Measurements from ENCODE around the gene SMAP2.
"Not testable (repeated sequence)": the region's sequence is repeated elsewhere in the genome, so short reads cannot be mapped to it uniquely, and the experiment has no call there.

The SMAP2 gene

GRCh38 chr1:40372658-40373322, 737 bp upstream of the SMAP2 start:
- DNase-seq (ENCODE audit: low spot score), result no peak

- no peak for DNase-seq (ENCODE audit: low spot score)
Observed at GRCh38 chr1:40377512-40377911, 4.0 kb downstream of the SMAP2 start.

- DNase-seq (ENCODE audit: low spot score), result peak; percentile 13
Observed at GRCh38 chr1:40379785-40380452, 6.4 kb downstream of the SMAP2 start.

GRCh38 chr1:40380817-40381216, 7.3 kb downstream of the SMAP2 start:
- DNase-seq (ENCODE audit: low spot score), result no peak

GRCh38 chr1:40381268-40382107, 8.0 kb downstream of the SMAP2 start:
- no peak for DNase-seq (ENCODE audit: low spot score)

- no peak for DNase-seq (ENCODE audit: low spot score)
Observed at GRCh38 chr1:40382108-40382460, 8.6 kb downstream of the SMAP2 start.

- no peak for DNase-seq (ENCODE audit: low spot score)
Observed at GRCh38 chr1:40382601-40383000, 9.1 kb downstream of the SMAP2 start.

GRCh38 chr1:40383095-40383487, 9.6 kb downstream of the SMAP2 start:
- DNase-seq (ENCODE audit: low spot score), result no peak

- DNase-seq (ENCODE audit: low spot score), result no peak
Observed at GRCh38 chr1:40383488-40384412, 10.2 kb downstream of the SMAP2 start.

DNA sequence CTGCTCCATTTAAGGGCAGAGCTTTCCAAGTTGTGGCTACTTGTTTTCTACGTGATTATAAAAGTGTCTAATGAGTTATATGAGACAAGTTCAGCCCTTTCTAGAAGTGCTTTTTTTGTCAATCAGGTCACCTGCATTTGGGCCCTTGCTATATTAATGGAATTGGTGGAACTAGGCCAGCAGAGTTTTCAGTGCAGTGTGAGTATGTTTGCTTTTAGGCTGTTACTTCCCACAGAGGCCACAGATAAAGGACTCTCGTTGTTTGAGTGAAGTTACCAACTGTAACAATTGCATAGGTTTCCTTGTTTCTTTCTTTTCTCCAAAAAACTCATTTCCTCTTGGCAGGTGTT, 10.9 kb downstream of the SMAP2 start:
- no peak for DNase-seq (ENCODE audit: low spot score)

DNA sequence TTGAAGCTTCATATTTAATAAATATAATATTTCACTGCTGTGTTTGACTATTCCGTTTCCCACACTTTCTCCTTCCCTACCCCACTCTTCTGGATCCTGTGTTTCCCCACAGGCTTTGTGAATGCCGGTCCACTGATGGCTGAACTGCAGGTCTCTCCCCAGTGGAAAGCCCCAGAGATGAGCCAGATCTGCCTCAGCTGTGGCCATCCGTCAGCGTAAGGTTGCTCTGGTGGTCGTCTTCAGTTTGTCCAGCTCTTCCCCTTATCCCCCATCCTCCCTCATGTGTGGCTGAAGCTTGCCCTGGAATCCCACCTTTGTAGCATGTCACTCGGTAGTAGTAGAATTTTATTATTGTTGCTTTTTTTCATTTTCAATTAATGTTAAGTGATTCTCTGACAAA, 11.4 kb downstream of the SMAP2 start:
- DNase-seq (ENCODE audit: low spot score), result no peak

DNA sequence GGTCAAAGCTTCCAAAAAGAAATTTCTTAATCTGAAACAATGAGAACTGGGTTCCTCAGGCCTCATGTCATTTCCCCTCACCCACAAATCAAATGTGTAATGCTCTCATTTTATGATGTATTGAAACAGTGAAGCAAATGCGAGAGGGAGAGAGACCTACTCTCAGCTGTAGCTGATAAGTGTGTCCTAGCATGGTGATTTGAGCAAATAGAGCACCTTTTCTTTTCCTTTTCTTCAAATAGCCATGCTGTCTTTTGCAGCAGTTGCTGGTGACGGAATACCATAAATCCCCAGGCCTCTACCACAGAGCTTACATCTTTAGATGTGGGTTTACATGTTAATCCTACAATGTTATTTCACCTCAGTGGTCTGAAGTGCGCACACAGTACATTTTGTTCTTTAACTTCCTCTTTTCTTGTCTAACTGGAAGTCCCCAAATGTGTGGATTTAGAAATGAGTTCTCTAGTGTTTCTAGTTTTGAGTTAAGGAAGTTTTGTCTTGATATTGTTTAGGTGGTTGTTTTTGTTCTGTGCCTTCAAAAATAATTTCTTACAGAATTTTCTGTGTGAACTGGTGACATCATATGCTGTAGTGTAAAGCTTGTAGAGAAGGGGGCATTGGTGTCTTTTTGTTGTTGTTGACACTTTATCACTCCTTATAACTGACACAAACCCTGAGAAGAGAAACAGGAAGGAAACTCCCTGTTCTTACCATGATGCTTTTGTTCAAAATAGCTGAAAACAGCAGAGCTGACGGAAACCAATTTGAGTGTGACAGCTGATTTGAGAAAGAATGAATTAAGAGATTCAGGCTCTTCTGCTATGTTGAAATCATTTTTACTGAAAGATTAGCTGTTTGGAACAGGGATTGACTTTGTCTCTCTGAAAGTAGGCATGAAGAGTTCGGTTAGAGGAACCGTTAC, 12.2 kb downstream of the SMAP2 start:
- DNase-seq (ENCODE audit: low spot score), result no peak

- DNase-seq (ENCODE audit: low spot score), result no peak
Observed at GRCh38 chr1:40386359-40386723, 12.8 kb downstream of the SMAP2 start.

DNA sequence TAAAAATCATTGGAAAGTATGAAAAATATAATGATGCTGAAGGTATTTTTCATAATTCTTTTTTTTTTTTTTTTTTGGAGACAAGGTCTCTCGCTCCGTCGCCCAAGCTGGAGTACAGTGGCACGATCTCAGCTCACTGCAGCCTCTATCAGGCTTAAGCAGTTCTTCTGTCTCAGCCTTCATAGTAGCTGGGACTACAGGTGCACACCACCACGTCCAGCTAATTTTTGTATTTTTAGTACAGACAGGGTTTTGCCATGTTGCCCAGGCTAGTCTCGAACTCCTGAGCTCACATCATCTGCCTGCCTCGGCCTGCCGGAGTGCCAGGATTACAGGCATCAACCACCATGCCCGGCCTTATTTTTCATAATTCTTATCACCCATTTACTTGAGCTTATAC, 13.3 kb downstream of the SMAP2 start:
- no peak for DNase-seq (ENCODE audit: low spot score)

GRCh38 chr1:40387381-40388306, 14.1 kb downstream of the SMAP2 start:
- DNase-seq (ENCODE audit: low spot score), result not testable (repeated sequence)

GRCh38 chr1:40388456-40389321, 15.2 kb downstream of the SMAP2 start:
- not testable (repeated sequence) for DNase-seq (ENCODE audit: low spot score)

DNA sequence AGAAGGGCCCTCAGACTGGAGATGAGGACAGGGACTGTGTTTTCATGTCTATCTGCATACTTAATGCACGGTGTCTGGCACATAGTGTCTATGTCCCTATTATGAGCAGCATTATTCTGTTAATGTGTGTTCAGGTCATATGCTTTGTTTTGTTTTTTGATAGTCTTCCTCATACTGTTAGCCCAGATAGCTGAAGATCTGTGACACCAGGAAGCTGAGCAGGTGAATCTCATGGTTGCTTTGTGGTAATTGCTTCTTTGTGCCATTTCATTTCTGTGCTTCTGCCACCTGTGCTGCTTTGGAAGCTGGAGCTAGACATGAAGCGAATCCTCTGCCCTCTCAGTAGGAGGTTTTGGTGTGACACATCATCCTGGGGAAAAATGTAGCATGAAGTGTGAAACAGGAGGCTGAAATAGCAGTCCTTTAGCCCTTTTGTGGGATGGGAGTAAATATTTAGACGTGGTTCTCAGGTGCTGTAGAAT, 15.8 kb downstream of the SMAP2 start:
- DNase-seq (ENCODE audit: low spot score), result no peak

DNA sequence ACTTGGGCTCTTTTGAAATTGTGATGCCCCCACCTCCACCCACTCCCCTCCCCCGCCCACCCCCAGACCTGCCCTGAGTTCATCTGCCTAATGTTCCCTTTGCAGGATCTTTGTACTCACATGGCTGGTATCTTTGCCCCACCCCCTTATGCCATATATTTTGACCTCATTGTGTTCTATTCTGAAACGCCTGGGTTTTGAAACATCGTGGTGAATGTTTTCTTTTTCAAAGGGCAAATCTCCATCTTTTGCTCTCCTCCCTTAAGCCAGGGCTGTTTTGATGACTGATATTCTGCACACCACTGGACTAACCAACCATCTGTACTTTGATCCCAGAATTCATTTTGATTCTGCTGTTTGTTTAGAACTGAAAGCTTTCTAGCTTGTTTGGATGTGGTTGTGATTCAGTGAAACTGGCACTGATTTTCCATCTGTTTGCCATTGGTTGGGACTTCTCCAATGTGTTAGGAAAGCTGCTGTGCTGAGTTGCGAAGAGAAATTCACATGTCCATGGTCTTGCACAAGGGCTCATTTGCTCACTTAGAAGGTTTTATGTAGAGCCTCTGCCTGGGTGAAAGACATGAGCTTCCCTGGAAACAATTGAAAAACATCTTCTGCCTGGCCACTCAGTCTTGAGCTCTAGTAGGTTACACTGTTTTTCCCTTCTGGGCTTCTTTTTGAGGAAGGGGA, 16.5 kb downstream of the SMAP2 start:
- DNase-seq (ENCODE audit: low spot score), result no peak

Measured in LoVo (cell line).